UCSD-AML1 (cell line): ENCODE measurements around the gene RBMS1.
"Not testable (repeated sequence)": the region's sequence is repeated elsewhere in the genome, so short reads cannot be mapped to it uniquely, and the experiment has no call there.

Experiments used
- DNase-seq: peaks from one replicate; lab custom pipeline; 2025; ENCODE audit not compliant: unreplicated experiment; lab: John Stamatoyannopoulos, UW

RBMS1 gene

DNA sequence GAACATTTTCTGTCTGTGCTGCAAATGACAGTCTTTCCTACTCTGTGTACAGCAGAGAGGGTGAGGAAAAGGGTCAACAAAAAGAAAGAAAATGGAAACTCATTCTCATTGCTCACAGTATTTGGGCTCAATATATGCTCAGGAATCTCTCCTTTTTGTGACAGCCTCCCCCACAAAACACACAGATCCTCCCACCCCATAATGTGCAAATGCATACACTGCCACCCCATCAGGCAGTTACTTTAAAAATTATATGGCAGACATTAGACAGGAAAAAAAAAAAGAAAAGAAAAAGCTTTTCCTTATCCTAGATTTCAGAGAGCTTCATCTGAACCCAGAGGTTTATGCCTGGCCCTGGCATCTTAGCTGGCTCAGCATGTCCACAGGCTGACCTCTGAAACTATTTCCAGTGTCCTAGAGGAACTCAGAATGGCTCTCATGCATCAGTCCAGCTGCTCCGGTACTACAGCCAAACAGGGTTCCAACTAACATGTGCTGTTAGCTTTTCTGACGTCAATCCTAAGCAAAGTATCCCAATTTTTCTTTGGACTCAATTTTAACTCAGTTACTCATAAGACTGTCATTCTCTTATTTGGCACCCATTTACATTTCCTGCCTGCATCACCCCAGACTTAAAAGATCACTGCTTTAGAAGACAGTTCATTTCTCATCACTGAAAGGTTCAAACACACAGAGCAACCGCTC, 105.9 kb downstream of the RBMS1 start:
- DNase-seq, result no peak

DNA sequence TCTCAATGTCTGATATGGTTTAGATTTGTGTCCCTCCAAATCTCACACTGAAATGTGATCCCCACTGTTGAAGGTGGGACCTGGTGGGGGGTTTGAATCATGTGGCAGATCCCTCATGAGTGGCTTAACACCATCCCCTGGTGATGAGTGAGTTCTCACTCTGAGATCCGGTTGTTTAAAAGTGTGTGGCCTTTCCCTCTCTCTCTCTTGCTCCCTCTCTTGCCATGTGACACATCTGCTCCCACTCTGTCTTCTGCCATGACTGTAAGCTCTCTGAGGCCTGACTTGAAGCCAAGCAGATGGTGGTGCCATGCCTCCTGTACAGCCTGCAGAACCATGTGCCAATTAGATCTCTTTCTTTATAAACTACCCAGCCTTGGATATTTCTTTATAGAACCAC, 108.8 kb downstream of the RBMS1 start:
- no peak for DNase-seq

DNA sequence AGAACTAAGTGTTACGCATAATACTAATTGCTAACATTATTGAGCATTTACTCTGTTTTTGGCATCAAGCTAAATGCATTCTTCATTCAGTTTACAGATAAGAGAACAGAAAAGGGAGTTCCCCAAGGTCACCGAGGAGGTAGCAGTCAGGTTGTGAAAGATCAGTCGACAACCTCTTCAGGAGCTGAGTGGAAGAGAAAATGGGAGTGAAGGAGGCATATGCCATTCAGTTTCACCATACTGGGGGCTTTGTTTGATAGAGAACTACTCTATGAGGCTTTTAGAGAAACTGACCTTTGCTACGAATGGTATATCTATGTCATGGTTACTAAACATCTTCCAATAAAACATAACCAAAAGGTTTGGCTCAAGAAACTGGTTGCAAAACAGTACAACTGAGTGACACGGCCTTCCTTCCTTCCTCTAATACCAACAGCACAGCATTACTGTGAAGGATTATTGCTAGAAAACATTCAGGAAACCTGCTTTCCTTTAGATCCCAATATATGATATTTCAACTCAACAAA, 112.1 kb downstream of the RBMS1 start:
- no peak for DNase-seq

DNA sequence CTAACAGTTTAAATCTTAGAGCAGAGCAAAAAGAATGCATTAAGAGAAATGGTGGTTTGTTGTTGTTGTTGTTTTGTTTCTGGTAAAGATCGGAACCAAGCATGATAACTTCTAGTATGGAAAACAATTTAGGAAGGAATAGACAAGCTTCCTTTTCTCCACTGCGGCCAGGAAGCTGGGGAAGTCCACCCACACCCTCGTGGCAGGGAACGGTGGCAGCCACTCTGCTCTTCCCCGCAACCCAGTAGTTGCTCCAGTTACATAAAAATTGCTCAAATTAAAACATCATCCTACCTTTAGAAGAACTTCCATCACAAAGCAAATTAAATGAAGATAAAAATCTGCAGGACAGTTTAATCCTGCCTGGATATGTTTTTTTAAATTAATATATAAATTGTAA, 113.0 kb downstream of the RBMS1 start:
- peak; percentile 20 for DNase-seq

DNA sequence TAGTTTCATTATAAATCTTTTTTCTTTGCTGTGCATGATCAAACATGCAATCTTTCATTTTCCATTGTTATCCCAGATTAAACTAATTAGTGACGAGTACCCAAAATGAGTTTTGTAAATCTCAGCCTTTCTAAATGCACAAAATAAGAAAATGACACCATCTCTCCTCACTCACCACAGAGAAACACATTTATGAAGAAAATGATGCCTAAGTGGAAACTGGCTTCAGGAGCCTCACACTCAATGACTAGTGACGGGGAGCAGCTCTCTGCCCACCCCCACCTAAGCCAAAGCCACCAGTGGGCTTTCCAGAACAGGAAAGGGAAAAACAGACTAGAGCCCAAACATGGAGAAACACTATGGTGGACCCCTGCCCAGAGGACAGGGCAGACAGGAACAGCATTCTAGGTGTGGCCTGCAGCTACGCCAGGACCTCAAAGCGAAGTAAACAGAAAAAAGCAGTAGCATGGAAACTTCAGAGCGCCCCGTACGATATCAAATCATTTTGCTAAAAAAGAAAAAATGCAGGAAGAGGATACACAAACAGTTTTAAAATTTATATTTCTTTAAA, 113.5 kb downstream of the RBMS1 start:
- DNase-seq, result no peak

DNA sequence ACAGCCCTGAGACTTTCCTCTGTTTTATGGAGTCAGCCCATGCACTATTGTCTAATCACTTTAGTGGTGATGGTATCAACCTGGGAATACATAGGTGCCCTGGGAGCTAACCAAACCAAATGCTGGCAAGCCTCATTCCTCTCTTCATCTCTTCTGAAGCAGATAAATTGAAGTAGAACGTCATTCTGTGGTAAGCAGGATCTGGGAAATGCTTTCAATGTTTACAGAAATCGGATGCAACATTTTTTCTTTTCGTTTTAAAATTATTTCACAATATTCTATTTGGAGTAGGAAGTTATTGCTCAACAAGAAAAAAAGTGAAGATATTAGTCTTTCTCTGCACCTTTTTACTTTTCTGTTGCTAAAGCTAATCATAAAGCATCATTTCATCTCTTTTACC, 114.2 kb downstream of the RBMS1 start:
- DNase-seq, result no peak

DNA sequence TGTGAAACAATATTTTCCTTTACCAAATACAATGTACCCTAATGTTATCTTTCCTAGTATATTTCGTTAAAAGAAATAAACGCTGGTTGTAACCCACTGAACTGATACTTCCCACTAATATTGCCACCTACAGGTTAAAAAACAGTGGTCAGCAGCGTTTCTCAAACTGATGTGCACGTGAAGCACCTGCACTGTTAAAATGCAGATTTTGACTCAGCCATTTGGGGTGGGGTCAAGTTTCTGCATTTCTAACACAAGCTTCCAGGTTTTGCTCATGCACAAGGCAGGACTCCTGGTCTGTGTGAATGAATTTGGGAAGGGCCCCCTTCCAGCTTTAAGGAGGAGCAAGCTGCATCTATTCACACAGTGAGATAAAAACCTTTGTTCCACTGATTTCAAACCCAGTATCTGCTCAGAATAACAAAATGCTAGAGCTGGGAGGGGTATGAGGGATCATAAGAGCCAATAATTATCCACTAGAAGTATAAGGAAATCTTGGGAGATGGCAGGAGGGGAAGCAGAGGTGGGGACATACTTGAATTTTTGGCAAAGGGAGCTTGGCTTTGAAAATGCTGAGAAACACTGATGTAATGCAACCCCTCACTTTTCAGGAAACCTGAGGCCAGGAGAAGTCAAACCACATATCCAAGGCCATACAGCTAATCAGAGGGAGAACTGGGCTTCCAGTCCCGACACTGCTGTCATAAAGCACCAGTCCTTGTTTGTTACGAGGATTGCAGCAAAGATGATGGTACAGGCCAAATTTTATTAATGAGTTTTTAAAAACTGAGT, 116.2 kb downstream of the RBMS1 start:
- no peak for DNase-seq

DNA sequence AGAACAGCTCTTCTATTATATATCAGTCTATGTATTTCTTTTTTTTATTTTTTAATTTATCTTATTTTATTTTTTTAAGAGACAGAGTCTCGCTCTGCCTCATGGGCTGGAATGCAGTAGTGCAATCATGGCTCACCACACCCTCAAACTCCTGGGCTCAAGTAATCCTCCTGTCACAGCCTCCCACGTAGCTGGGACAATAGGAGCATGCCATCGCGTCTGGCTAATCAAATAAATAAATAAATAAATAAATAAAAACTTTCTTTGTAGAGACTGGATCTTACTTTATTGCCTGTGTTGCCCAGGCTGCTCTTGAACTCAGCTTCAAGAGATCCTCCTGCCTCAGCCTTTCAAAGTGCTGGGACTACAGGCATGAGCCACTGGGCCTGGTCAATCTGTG, 117.0 kb downstream of the RBMS1 start:
- no peak for DNase-seq

DNA sequence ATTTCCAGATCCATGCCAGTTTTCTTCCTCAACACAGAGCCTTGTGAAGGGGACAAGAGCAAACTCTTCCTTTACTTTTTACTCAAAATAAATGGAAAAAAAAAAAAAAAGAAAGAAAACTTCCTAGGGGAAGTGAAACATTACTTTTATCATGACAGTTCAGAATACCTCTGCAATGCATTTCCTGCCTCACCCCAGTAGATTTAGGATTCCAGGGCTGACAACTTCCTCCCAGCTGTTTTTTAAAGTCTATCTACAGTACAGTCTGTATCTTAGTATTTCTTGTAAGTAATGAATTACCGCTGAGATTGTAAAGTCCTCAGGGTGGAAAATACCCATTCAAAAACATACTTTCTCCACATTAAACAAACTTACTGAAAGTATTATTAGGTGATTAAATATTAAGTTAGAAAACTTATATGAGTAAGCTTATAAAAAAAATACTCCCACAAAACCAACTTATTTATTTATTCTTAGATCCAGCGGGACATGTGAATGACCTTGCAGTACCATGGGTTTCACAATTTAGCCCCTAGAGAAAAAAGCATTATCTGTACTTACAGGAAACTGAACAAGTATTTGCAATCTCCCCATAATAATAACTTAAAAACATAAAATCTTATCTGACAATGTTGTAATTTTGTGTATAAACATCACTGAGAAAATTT, 117.7 kb downstream of the RBMS1 start:
- no peak for DNase-seq

DNA sequence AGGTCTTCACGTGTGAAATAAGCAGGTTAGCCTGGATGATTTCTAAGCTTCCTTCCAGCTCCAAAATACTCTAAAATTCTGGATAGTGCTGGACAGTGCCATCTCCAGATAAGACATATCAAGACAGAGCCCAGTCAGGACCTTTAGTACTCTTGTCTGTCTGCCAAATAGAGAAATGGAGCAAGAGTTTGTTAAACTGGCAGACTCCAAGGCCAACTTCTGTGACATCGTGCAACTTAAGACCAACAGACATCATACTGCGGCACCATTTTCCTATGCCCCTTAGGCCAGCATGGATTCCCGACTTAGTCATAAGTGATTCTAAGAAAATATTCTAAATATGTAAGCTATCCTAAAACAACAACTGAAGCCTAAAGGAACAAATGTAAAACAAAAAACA, 118.6 kb downstream of the RBMS1 start:
- DNase-seq, result no peak

DNA sequence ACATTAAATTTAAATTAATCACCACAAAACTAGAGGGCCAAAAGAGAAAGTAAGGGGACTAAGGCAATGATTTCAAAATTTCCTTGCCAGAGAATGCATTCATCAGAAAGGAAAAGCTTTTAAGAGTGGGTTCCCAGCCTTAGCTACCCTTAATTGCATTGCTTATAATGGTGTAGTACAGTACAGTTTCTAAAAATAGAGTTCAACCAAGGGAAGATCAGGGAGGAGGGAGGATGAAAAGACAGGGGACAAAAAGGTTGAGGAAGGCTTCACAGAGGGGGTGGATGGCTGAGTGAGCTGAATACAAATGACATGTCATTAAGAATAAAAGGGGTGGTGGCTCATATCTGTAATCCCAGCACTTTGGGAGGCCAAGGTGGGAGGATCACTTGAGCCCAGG, 119.9 kb downstream of the RBMS1 start:
- no peak for DNase-seq

DNA sequence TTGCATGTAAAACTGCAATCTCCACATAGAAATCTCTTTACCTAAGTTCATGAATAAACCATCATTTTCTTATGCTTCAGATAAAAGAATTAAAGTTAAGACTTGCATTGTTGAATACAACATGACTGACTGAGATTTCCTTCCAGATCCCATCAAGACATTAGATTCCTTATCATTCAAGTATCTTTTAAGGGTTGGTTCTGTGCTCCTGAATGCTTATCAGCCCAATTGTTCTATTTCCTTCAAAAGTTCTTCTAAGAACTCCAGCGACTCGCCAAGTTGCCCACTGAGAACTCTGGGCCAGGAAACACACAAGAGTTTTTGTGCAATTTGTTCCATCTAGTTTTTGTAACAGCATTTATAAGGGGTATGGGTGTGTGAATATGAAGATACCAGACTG, 120.3 kb downstream of the RBMS1 start:
- no peak for DNase-seq

DNA sequence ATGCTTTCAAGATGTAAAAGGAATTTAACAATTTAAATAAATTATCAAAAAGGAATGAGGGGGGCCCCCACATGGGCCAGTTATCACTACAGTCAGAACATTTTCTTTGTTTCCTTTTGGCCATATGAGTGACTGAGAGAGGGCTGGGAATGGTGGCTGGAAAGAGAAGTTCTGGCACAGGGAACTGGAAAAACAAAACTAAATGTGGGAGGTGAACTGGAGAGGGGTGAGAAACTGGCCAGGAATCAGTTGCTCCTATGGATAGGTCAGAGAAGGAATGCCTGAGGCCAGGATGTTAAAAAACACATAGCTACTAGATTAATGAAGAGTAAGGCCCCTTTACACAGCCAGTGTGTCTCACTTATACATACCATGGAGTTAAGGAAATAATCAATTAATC, 121.0 kb downstream of the RBMS1 start:
- DNase-seq, result no peak

DNA sequence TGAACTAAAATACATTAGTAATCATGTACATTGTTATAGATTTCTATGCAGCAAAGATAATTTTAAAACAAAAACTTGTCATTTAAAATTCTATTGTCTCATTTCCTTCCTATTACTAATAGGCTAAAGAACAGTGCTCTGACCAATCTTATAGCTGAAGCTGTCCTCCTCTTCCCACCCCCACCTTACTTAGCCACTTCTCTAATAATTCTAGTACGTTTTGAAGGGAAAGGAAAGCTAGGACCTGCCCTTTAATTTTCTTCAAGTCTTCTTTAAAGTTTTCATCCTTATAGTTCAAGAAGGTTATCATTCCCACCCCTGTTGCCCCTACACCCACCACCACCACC, 121.6 kb downstream of the RBMS1 start:
- DNase-seq, result no peak

DNA sequence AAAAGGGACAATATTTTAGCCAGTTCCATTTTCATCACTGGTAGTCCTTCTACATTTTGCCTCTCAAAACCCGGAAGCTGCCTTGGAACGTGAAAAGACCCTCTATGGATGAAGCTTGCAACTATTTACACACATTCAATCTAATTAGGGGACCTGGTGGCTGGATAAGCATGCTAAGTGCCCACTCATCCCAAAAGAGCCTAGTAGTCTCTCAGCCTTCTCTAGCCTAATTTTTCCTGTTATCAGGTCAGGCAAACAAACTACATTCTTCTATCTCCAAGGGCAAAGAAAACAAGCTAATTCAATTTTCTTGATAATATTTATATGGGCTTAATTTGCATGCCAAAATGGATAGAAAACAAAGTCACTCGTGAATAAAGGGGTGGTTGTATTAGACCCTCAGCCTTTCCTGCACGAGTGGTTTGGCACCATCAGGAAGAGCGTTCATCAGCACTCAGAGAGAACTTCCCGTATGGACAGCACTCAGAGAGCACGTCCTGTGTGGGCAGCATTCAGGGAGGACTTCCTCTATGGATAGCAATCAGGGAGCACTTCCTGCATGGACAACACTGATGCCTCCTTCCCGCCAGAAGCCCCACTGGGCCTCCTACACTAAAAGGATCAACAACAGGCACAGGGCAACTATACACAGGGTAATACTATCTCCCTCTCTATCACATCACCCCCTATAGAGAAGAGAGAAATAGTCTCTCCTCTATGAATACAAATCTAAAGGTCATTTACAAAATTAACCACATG, 122.2 kb downstream of the RBMS1 start:
- DNase-seq, result peak; percentile 57

DNA sequence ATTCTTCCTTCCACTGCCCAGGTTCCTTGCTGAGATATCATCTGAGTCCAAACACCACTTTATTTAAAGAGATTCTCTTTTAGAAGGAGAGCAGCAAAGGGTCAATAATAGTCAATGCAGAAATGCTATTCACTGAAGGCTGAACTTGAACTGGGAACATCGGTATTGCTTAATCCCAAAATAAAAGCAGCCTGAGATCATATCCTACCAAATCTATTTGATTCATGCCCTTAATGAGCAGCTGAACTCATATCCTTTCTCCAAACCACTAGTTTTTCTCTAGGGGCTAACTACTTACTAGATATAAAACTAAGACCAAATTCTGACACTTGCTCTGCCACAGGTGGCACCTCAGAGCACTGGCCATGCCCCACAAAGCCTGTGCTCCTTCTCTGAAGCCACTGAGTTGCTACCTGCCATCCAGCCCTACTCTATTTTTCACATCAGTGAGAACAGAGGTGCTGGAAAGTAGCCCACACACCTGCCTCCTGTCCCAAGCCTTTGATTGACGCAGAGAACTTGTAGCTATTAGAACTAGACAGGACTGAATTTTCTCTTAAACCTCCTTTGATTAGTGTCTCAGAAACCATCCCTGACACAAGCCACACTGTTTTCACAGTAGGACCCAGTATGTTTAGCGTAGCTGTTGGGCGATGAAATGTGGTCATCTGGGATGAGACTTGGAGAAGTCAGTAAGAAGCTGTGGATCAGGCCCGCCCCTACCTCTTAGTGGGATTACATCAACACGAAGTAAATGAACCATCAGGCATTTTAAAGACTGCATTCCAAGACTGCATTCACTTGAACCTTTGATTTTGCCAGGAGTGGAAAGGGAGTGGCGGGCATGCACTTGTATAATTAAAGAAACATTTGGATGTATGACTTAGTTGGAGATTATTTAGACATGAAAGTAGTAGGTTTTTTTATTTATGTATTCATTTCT, 124.3 kb downstream of the RBMS1 start:
- DNase-seq, result no peak

DNA sequence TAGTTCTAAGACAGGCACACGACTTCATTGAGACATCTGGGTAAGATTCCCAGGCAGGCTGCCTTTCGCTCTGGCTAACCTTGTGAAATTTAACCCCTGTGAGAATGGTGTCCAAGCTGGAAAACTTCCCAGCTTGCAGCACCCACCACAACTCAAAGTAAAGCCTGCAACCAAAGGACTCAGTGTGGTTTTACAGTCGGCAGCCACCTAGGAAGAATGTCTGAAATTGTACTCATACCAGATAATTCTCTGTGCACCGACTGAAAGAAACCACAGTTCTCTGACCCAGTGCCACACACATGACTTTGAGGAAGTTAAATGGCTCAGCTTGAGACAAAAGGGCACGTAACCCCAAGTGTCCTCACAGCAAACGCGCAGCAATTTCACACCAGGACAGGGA, 125.7 kb downstream of the RBMS1 start:
- DNase-seq, result no peak

DNA sequence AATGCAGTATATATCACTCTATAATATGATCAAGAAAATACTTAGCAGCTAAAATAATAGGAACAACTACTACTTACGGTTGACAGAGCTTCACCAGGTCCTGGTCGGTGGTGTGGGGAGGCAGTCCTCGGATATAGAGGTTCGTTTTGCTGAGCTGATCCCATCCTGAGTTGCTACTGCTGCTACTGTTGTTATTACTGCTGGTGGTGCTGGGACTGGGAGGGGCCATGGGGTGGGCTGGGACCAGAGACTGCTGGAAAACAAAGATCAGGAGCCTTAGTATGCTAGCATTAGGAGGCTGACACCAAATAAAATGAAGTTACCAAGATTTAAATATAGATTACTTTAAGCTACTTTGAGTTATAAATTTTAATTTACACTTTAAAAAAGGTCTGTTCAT, 126.5 kb downstream of the RBMS1 start:
- not testable (repeated sequence) for DNase-seq

DNA sequence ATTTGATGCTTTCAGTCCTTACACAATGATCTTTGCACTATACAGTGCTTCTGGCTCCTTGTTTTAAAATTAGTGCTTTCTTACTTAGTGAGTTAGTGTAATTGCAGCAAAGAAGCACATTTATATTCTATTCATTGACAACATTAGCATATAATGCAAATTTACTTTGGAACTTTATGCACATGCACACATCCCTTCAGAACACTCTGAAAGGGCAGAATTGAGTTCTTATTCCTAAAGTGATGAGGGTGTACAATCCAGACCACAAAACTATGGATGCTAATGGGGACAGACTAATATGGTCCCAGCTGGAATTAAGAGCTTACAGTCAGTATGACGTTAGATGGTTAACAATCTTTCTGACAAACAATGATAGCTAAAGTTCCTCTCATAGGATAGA, 127.1 kb downstream of the RBMS1 start:
- DNase-seq, result no peak
